OCI-LY7 (cell line): ENCODE results near the gene PELI1. TPM values are rescaled to one million over a fixed set of nuclear protein-coding genes. Genes with fewer than 3 reads are reported as not detected.

Source experiments
- BruUV-seq: library from RNA; stranded (reverse); fragments of 400-500 nt; replicated peaks from 2 replicates; lab custom pipeline; 2021; lab: Mats Ljungman, UMichigan
- CTCF ChIA-PET: fragments of 300-600 bp; sonication (Branson Sonifier 250); formaldehyde crosslinking; loops from one replicate; lab custom pipeline; 2022; ENCODE audit warnings: antibody characterized with exemption; ENCODE audit not compliant: unreplicated experiment; lab: Charles Lee
- POLR2A ChIA-PET: fragments of 300-600 bp; sonication (Branson Sonifier 250); formaldehyde crosslinking; loops from one replicate; lab custom pipeline; 2022; ENCODE audit warnings: antibody characterized with exemption; lab: Charles Lee
- DNase-seq: peaks from one replicate; pipeline ENCODE4 v3.0.0-alpha.2; 2015; ENCODE audit warnings: low spot score
- H2AFZ ChIP-seq: fragments of 200-600 bp; sonication (generic), shearing (Covaris generic); 2 replicates; pipeline ENCODE4 v1.6.1; 2014; ENCODE audit warnings: mild to moderate bottlenecking, antibody characterized with exemption, low read length, moderate library complexity
- H3K27ac ChIP-seq: fragments of 200-600 bp; sonication (generic); 2 replicates; pipeline ENCODE4 v1.5.1; 2014; ENCODE audit warnings: mixed run types, low read depth, mild to moderate bottlenecking, moderate library complexity, low read length, inconsistent platforms; ENCODE audit not compliant: poor library complexity, severe bottlenecking
- H3K36me3 ChIP-seq: fragments of 200-600 bp; sonication (generic); 2 replicates; pipeline ENCODE4 v1.6.1; 2014; ENCODE audit warnings: mild to moderate bottlenecking, antibody characterized with exemption, low read length, moderate library complexity, mixed read lengths; ENCODE audit not compliant: insufficient read depth
- H3K4me1 ChIP-seq: fragments of 200-600 bp; sonication (generic); 2 replicates; pipeline ENCODE4 v1.5.1; 2014; ENCODE audit warnings: mild to moderate bottlenecking, low read length; ENCODE audit not compliant: insufficient read depth, poor library complexity, severe bottlenecking
- H3K4me2 ChIP-seq: fragments of 200-600 bp; sonication (generic); 2 replicates; pipeline ENCODE4 v1.6.1; 2014; ENCODE audit warnings: mild to moderate bottlenecking, low read length
- H3K4me3 ChIP-seq: fragments of 200-600 bp; sonication (generic); 2 replicates; pipeline ENCODE4 v1.5.1; 2014; ENCODE audit warnings: mild to moderate bottlenecking, low read depth, low read length; ENCODE audit not compliant: poor library complexity, severe bottlenecking
- H3K79me2 ChIP-seq: fragments of 200-600 bp; sonication (generic); 2 replicates; pipeline ENCODE4 v1.6.1; 2016; ENCODE audit warnings: low read depth, mild to moderate bottlenecking, low read length, moderate library complexity, mixed read lengths; ENCODE audit not compliant: insufficient read depth
- H3K9me2 ChIP-seq: fragments of 200-600 bp; sonication (generic); 2 replicates; pipeline ENCODE4 v1.6.1; 2016; ENCODE audit warnings: mild to moderate bottlenecking, low read length, mixed read lengths; ENCODE audit not compliant: insufficient read depth
- H3K9me3 ChIP-seq: fragments of 200-600 bp; sonication (generic); 2 replicates; pipeline ENCODE4 v1.6.1; 2014; ENCODE audit warnings: mild to moderate bottlenecking, mixed run types, low read length, mixed read lengths
- H4K20me1 ChIP-seq: fragments of 200-600 bp; sonication (generic); 2 replicates; pipeline ENCODE4 v1.6.1; 2014; ENCODE audit warnings: mild to moderate bottlenecking, antibody characterized with exemption, low read length, moderate library complexity, mixed read lengths; ENCODE audit not compliant: insufficient read depth
- CTCF ChIP-seq: fragments of 200-600 bp; sonication (generic); conservative IDR thresholded peaks from 2 replicates; pipeline ENCODE4 v1.5.1; 2014; ENCODE audit warnings: mild to moderate bottlenecking, antibody characterized with exemption, low read length, moderate library complexity, mixed read lengths
- EZH2phosphoT487 ChIP-seq: fragments of 200-600 bp; sonication (generic); IDR thresholded peaks from 2 replicates; pipeline ENCODE4 v1.6.1; 2018; ENCODE audit warnings: low read depth, borderline replicate concordance, mild to moderate bottlenecking, mixed run types, antibody characterized with exemption, low read length, moderate library complexity, mixed read lengths
- intact Hi-C: fragments of 100-400 bp; cut with micrococcal nuclease; formaldehyde crosslinking; loops from one replicate; pipeline ENCODE4 v1.10.0; 2022; ENCODE audit not compliant: unreplicated experiment
- total RNA-seq, 2 experiments: library from RNA; depleted of rRNA in 1 of 2; stranded (reverse); fragments of >200 nt in 1 of 2; shearing (Covaris generic) in 1 of 2; gene quantifications; 2 replicates each; pipeline ENCODE4 v1.2.3, GENCODE V29; 2014 to 2022

PELI1 gene
- total RNA-seq, 2 experiments from 2014 or later, result 108 to 174 TPM

GRCh38 chr2:64145119-64145518 lies 899 bp upstream of the PELI1 start:
- Histone ChIP-seq H3K27ac (peak overlapping the region; percentile 5), H2AFZ (peak overlapping the region; percentile 62; the same call in 1 of the 2 replicates), H3K9me2 (no peaks in the 10 kb centered on the region), H3K9me3 (no peaks in the 10 kb centered on the region), H4K20me1 (peaks cover 20% of the 10 kb centered on the region), H3K4me1 (peaks cover 33% of the 10 kb centered on the region), H3K36me3 (peaks cover 35% of the 10 kb centered on the region), H3K4me3 (peak overlapping the region; percentile 97), H3K79me2 (peaks cover 46% of the 10 kb centered on the region), H3K4me2 (peak overlapping the region; percentile 95)
- TSS peak; percentile 1 for BruUV-seq
- TF ChIP-seq CTCF (no peak), EZH2phosphoT487 (no peak)
- CTCF ChIA-PET, result no interaction called here
- intact Hi-C loops, result loop anchor here (2.0 kb wide), 2 partner anchors 70 to 182 kb away; no protein-coding TSS in a partner anchor
- POLR2A ChIA-PET, result interaction anchor here (1.1 to 2.2 kb wide), 3 partner anchors 12 to 92 kb away, joined by 3 to 5 read pairs (median 4); no protein-coding TSS in a partner anchor
- DNase-seq, result no peak

- Histone ChIP-seq H3K27ac (peak overlapping the region; percentile 80), H3K79me2 (peaks cover 63% of the 10 kb centered on the region), H4K20me1 (peaks cover 35% of the 10 kb centered on the region), H3K4me3 (peak overlapping the region; percentile 97), H3K4me2 (peak overlapping the region; percentile 91), H3K9me3 (no peaks in the 10 kb centered on the region), H3K9me2 (no peaks in the 10 kb centered on the region), H3K4me1 (peaks cover 50% of the 10 kb centered on the region), H2AFZ (peak overlapping the region; percentile 4; the same call in 1 of the 2 replicates), H3K36me3 (peaks cover 52% of the 10 kb centered on the region)
- POLR2A ChIA-PET, result interaction anchor here (0.6 to 4.7 kb wide), 10 partner anchors 19 to 332 kb away, joined by 3 to 36 read pairs (median 5); no protein-coding TSS in a partner anchor
- intact Hi-C loops, result loop anchor here (1.0 to 5.0 kb wide), 5 partner anchors 51 to 609 kb away; no protein-coding TSS in a partner anchor
- TSS peak; percentile 90 for BruUV-seq
- peak; percentile 60 for DNase-seq
- TF ChIP-seq EZH2phosphoT487, result no peak
- no peak for TF ChIP-seq CTCF
- CTCF ChIA-PET, result no interaction called here
Observed at GRCh38 chr2:64143169-64144056, 807 bp downstream of the PELI1 start.
